GM18867 (cell line): Measurements from ENCODE around the gene KRT76.
"Not testable (repeated sequence)": the region's sequence is repeated elsewhere in the genome, so short reads cannot be mapped to it uniquely, and the experiment has no call there.

Experiments
- ATAC-seq: cut with Tn5 transposase; IDR thresholded peaks from one replicate; pipeline ENCODE4 v1.9.1; 2021; ENCODE audit warnings: mild to moderate bottlenecking, moderate library complexity; ENCODE audit not compliant: unreplicated experiment

The KRT76 gene

DNA sequence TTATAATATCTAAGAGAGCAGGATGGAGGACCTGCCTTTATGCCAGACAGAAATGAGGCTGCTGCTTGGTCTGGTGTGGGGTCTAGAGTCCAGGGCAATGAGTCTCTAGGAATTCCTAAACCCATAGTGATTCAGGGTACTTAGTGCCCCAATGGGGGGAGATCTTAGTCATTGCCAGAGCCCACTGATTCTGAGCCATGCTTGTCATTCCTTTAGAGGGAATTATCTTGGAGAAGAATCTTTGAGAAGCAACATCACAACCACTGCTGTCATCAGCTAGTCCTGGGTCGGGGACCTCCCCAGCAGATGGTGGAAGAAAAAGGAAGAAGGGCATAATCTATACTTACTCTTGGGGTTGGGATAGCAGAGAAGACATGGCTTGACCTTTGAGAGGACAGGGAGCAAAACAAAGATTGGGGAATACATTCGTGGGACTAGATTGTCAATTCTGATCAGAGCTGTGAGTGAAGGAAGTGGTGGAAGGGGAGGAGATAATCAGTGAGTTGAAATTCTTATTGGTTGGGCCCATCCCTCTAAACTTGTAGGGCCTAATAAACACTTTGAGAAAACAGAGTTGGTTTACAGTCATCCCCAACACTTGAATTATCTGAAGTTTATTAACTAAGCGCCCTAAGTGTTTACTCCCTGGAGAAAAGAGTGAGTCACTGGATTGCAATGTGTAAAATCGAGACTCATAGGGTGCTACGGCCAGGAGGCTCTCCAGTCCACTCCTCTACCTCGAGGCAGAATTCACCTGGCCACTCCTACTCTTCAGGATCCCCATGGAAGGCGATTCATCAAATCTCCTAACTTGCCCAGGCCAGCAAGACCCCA lies 21.7 kb upstream of the KRT76 start:
- ATAC-seq, result no peak

- ATAC-seq, result no peak
These were observed 21.0 kb upstream of the KRT76 start for GRCh38 chr12:52798003-52798670.

DNA sequence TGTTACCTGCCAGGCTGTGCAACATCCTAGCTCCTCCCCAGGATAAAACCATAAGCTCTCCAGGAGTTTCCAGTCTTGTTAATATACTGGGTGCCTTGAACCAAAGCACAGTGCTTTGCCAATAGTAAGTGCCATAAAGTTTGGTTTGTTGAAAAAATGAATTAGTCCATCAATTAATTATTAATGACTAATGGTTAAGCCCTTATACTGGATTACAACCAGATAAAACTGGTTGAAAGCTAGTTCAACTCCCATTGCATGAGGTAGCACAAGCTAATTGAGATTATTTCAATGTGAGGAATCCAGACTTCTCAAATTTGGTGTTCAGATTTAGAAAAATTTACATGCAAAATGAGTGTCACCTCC lies 20.4 kb upstream of the KRT76 start:
- no peak for ATAC-seq

DNA sequence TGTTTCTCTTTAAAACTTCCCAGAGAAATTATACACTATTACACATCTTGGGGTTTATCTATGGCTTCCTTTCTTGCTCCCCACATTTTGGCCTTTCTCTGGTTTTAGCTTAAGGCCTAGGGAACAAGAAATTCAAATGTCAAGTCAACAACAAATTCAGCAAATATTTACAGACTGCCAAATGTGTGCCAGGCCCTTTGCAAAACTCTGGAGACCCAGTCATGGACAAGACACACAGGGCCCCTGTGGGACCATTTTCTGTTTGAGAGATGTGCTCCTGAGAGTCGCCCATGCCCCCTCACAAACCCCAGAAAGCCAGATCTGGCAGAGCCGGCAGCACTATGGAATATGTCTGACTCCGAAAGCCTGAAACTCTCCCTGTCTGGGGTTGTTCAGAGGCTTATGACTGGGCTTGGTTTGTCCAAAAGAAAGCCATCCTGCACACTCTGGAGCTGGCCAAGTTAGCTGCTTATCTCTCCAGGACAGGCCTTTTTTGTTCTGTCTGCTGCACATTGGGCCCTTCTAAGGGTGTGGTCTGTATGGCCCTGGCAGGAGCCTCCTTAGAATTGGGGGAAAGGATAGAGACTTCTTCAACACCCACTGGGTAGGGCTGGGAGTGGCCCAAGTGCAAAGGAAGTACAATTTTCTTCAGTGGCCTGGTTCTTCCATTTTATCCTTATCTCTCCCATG lies 19.8 kb upstream of the KRT76 start:
- ATAC-seq, result no peak

GRCh38 chr12:52796429-52796794 lies 19.3 kb upstream of the KRT76 start:
- ATAC-seq, result no peak

GRCh38 chr12:52795694-52796428 lies 18.7 kb upstream of the KRT76 start, which contains the start of gene KRT3:
KRT3 (minus strand) TSS chr12:52796117; CDS start chr12:52796042, 75 bp downstream.
- ATAC-seq, result no peak

GRCh38 chr12:52795332-52795674 lies 18.2 kb upstream of the KRT76 start:
- ATAC-seq, result not testable (repeated sequence)

DNA sequence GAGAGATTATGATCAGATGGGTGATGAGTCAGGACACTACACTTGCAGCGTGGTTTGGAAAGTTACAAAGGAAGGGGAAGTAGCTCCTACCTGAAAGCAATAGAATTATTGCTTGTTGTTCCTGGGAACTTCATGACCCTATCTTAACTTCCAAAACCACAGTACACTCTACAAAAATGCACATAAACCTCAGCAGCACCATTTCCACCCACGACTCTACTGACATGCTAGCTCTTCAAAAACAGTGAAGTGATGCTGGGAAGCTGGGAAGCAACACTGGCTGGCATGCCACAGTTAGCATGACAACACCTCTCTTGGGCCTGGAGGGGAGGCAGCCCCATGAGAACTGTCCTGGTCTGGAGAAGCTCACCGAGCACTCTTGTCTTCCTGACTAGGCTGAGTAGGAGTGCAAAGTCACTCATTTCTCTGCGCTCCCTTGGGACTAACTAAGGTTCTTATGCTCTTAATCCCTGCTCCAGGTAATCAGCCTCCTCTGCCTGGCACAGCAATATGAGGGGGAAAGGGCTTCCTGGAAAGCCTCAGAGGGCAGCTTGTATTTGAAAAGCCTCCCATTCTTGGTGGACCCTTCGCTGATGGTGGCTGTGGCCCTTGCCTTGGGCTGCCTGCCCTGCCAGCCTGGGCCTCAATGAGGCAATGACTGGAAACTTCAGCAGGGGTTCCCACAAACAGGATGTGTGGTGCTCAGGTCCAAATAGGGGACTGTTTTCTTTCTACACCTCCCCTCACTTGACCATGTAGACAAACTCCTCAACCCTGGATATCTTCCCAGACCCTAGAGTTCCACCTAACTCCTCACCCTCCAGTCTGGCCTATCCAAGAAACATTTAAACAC lies 17.6 kb upstream of the KRT76 start:
- no peak for ATAC-seq

DNA sequence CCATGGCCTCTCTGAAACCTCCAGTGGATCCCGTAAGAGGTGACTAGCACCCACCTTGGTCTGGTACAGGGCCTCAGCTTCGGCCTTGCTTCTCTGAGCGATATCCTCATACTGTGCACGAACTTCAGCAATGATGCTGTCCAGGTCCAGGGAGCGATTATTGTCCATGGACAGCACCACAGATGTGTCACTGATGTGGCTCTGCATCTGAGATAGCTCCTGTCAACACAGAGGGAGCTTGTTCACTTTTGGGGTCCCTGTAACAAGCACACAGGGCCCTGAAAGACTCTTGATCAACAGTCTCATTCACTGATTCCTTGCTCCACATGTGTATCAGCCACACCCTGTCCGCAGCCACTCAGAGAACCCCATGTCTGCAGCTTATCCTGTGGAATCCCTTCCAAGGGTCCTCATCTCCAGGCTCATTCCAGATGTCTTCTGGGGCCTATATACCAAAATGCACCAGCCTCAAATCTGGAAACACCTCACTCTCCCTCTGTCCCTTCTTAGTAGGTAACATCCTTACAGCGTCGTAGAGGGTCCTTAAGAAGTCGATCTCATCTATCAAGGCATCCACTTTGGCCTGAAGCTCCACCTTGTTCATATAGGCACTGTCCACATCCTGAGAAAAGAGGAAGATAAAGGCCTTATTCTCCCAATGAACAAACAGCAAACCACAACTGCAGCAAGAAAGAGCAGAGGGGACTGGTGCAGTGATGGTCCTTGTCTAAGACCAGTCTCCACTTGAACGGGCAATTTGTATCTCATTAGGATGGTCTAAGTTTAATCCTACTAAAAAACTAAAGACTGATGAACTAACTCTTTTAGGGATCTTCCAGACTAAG lies 15.3 kb upstream of the KRT76 start:
- no peak for ATAC-seq

GRCh38 chr12:52791271-52792184 lies 14.4 kb upstream of the KRT76 start:
- ATAC-seq, result no peak

DNA sequence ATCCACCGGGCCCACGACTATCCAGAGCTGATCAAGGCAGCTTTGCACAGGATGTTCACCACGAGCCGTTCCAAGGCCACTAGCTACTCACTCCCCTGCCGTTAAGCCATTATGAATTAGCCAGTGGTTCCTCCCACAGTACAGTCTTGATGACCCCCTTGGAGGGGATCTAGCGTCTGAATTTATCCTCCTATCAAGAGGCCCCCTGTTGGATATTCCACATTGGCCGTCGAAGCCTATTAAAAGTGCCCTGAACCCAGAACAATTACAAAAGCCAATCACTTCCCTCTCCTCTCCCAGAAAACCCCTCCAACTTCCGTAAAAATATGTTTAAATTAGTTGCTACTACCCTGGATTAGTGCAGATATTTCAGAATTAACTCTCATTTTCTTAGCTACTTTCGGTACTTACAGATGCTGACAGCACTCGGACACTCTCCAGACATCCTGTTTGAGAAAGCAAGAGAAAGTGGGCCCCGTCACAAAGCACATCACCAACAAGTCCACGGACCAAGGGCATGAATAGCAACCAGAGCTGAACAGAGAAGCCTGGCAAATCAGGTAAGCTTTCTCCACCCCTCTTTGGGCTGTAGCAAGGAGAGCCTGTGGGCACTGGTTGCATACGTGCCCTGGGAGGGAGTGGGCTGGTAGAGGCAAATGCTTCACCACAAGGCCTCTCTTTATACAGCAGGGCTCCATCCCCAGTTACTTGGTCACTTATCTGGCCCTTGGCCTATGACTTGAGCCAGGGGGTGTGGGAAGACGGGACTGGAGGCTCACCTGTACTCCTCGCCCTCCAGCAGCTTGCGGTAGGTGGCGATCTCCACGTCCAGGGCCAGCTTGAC lies 13.5 kb upstream of the KRT76 start:
- no peak for ATAC-seq

DNA sequence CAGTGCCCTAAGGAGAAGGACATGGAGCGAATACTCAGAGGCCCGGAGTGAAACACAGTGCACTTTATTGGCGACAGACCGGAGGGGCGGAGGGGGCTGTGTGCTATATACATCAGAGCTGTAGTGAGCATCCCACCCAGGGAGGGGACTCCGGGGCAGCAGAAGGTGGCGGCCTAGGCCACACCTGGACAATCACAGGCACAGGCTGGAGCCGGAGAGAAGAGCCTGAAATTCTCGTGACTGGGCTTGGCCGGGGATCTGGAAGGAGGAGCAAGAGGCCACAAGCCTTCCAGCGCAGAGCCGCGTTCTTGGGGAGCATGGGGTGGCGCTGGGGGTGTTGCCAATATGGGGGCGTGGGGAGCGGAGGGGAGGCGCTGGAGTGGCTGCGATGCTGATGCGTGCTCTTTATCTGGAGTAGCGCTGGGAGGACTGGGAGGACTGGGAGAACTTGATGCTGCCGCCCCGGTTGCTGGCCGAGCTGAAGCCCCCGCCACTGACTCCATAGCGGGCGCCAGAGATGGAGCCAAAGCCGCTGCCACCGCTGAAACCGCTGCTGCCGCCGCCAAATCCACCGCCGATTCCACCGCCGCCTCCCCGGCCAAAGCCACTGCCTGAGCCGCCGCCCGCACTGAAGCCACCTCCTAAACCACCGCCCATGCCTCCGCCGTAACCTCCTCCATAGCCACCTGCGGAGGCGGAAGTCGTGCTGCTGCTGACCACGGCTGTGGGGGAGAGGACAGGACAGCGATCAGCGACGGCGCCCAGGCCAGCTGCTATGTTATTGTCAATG lies 12.7 kb upstream of the KRT76 start:
- ATAC-seq, result no peak

- no peak for ATAC-seq
These were observed 11.9 kb upstream of the KRT76 start for GRCh38 chr12:52788876-52789636.

DNA sequence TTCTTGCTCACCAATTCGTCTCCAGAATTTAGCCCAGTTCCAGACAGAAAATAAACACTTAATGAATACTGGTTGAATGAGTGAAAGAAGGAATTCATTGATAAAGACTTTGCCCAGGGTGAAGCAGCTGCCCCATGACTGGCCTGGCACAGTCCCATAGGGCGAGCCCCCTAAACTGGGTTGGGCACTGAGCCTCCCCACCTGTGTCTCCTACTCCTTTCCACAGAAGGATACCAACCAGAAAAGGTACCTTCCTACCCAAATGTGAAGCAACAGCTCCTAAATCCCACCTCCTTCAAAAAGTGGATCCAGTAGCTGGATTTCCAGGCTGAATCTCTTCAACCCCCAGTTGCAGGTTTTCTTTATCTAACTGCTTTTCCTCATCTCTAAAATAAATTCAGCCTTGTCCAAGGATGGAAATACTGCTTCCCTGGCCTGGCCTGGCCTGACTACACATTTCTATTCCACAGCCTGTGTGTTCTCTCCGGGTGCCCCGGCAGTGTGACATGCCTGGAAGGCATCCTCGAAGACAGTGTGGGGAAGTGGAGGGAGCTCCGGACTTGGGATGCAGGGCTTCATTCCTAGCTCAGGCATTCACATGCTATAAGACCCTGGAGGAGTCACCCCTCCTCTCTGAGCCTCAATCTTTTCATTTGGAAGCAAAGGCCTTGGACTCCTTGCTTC lies 11.2 kb upstream of the KRT76 start:
- no peak for ATAC-seq
